ENCODE measurements around the gene PON2.

DNA sequence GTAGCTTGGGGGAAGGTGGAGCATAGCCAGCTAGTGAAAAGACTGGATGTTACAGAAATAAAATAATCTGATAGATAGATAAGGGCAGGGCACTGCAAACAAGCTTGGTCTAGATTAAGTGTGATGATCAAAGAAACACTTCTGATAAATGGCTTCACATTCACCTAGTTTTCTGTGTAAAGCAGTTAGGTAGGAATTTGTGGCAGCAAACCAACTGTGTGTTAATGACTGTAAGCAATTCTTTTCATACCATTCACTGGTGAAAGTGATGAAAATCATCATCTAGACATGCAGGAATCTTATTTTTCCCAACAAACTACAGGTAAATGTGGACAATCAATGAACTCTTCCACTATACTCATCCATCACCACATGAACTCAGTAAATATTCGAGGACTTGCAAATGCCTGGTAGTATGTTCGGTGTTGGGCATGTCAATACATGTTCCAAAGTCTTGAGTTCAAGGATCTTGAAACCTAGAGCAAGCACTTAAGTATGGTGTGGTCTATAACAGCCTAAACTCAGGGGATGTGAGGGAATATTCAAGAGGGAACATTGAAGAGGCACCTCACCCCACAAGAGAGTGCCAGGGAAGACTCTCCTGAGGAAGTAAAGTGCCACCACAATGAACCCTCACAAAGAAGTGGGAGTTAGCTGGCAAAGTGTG lies 59.1 kb downstream of the PON2 start:
- TF ChIP-seq, protein P1, sequence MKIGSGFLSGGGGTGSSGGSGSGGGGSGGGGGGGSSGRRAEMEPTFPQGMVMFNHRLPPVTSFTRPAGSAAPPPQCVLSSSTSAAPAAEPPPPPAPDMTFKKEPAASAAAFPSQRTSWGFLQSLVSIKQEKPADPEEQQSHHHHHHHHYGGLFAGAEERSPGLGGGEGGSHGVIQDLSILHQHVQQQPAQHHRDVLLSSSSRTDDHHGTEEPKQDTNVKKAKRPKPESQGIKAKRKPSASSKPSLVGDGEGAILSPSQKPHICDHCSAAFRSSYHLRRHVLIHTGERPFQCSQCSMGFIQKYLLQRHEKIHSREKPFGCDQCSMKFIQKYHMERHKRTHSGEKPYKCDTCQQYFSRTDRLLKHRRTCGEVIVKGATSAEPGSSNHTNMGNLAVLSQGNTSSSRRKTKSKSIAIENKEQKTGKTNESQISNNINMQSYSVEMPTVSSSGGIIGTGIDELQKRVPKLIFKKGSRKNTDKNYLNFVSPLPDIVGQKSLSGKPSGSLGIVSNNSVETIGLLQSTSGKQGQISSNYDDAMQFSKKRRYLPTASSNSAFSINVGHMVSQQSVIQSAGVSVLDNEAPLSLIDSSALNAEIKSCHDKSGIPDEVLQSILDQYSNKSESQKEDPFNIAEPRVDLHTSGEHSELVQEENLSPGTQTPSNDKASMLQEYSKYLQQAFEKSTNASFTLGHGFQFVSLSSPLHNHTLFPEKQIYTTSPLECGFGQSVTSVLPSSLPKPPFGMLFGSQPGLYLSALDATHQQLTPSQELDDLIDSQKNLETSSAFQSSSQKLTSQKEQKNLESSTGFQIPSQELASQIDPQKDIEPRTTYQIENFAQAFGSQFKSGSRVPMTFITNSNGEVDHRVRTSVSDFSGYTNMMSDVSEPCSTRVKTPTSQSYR (CRISPR knock-in tag; IDR thresholded peaks at IDR 0.05): no peak
- TF ChIP-seq, protein P2, sequence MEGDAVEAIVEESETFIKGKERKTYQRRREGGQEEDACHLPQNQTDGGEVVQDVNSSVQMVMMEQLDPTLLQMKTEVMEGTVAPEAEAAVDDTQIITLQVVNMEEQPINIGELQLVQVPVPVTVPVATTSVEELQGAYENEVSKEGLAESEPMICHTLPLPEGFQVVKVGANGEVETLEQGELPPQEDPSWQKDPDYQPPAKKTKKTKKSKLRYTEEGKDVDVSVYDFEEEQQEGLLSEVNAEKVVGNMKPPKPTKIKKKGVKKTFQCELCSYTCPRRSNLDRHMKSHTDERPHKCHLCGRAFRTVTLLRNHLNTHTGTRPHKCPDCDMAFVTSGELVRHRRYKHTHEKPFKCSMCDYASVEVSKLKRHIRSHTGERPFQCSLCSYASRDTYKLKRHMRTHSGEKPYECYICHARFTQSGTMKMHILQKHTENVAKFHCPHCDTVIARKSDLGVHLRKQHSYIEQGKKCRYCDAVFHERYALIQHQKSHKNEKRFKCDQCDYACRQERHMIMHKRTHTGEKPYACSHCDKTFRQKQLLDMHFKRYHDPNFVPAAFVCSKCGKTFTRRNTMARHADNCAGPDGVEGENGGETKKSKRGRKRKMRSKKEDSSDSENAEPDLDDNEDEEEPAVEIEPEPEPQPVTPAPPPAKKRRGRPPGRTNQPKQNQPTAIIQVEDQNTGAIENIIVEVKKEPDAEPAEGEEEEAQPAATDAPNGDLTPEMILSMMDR (IDR thresholded peaks at IDR 0.05): no peak
- TF ChIP-seq CREB1 (CRISPR knock-in tag; IDR thresholded peaks at IDR 0.05): no peak
- no peak for TF ChIP-seq FOXP1 (CRISPR knock-in tag; IDR thresholded peaks at IDR 0.05; ENCODE audit: borderline replicate concordance)
- TF ChIP-seq, protein P3, sequence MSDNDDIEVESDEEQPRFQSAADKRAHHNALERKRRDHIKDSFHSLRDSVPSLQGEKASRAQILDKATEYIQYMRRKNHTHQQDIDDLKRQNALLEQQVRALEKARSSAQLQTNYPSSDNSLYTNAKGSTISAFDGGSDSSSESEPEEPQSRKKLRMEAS (CRISPR knock-in tag; IDR thresholded peaks at IDR 0.05): no peak
- TF ChIP-seq USF2 (CRISPR knock-in tag; IDR thresholded peaks at IDR 0.05): no peak
- no peak for TF ChIP-seq PRRX2 (CRISPR knock-in tag; IDR thresholded peaks at IDR 0.05)
- TF ChIP-seq KAT7 (CRISPR knock-in tag; IDR thresholded peaks at IDR 0.05; ENCODE audit: borderline replicate concordance): no peak
- TF ChIP-seq, protein P4, sequence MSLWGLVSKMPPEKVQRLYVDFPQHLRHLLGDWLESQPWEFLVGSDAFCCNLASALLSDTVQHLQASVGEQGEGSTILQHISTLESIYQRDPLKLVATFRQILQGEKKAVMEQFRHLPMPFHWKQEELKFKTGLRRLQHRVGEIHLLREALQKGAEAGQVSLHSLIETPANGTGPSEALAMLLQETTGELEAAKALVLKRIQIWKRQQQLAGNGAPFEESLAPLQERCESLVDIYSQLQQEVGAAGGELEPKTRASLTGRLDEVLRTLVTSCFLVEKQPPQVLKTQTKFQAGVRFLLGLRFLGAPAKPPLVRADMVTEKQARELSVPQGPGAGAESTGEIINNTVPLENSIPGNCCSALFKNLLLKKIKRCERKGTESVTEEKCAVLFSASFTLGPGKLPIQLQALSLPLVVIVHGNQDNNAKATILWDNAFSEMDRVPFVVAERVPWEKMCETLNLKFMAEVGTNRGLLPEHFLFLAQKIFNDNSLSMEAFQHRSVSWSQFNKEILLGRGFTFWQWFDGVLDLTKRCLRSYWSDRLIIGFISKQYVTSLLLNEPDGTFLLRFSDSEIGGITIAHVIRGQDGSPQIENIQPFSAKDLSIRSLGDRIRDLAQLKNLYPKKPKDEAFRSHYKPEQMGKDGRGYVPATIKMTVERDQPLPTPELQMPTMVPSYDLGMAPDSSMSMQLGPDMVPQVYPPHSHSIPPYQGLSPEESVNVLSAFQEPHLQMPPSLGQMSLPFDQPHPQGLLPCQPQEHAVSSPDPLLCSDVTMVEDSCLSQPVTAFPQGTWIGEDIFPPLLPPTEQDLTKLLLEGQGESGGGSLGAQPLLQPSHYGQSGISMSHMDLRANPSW (CRISPR knock-in tag; conservative IDR thresholded peaks at IDR 0.05; ENCODE audit: low read depth): no peak
- no peak for TF ChIP-seq SMAD3 (CRISPR knock-in tag; IDR thresholded peaks at IDR 0.05; ENCODE audit: borderline replicate concordance)
- TF ChIP-seq, protein P5, sequence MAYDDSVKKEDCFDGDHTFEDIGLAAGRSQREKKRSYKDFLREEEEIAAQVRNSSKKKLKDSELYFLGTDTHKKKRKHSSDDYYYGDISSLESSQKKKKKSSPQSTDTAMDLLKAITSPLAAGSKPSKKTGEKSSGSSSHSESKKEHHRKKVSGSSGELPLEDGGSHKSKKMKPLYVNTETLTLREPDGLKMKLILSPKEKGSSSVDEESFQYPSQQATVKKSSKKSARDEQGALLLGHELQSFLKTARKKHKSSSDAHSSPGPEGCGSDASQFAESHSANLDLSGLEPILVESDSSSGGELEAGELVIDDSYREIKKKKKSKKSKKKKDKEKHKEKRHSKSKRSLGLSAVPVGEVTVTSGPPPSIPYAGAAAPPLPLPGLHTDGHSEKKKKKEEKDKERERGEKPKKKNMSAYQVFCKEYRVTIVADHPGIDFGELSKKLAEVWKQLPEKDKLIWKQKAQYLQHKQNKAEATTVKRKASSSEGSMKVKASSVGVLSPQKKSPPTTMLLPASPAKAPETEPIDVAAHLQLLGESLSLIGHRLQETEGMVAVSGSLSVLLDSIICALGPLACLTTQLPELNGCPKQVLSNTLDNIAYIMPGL (CRISPR knock-in tag; IDR thresholded peaks at IDR 0.05): no peak
- TF ChIP-seq, protein P6, sequence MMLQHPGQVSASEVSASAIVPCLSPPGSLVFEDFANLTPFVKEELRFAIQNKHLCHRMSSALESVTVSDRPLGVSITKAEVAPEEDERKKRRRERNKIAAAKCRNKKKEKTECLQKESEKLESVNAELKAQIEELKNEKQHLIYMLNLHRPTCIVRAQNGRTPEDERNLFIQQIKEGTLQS (CRISPR knock-in tag; conservative IDR thresholded peaks at IDR 0.05): no peak
- no peak for TF ChIP-seq NR2C2 (CRISPR knock-in tag; IDR thresholded peaks at IDR 0.05)
